K562 (cell line): ENCODE results near the gene ZNF324B. TPM values are rescaled to one million over a fixed set of nuclear protein-coding genes. Genes with fewer than 3 reads are reported as not detected.
"Not testable (repeated sequence)": the region's sequence is repeated elsewhere in the genome, so short reads cannot be mapped to it uniquely, and the experiment has no call there.

ENCODE experiments used
- ATAC-seq: fragments of 200-7000 bp; cut with Tn5 transposase; 3 replicates; pipeline ENCODE4 v1.9.1; 2020; ENCODE audit warnings: moderate library complexity
- BruUV-seq: library from RNA; stranded (reverse); fragments of 400-500 nt; replicated peaks from 2 replicates; lab custom pipeline; 2021; lab: Mats Ljungman, UMichigan
- CTCF ChIA-PET: fragments of 300-600 bp; formaldehyde crosslinking; extraction: SDS; loops from one replicate; lab custom pipeline; 2021; ENCODE audit warnings: low intra/inter-chr PET ratio; lab: Yijun Ruan, JAX
- POLR2A ChIA-PET: fragments of 300-600, 350-650 bp; sonication (Branson Sonifier 250); formaldehyde crosslinking; extraction: SDS; loops from one replicate; lab custom pipeline; 2021; ENCODE audit warnings: antibody characterized with exemption, inconsistent platforms; lab: Yijun Ruan, JAX
- DNase-seq, 4 experiments: peaks; one replicate each; pipeline versions ENCODE4 v3.0.0 to v3.0.0-alpha.2; 2011 to 2018; ENCODE audit warnings: low spot score in 3 of 4, mixed read lengths in 3 of 4; ENCODE audit errors: extremely low read depth in 1 of 4
- FAIRE-seq: peaks from 2 replicates; lab custom pipeline; 2011; peaks lifted over from hg19 to GRCh38; lab: Jason Lieb, UNC
- H2AFZ ChIP-seq: 2 replicates; pipeline ENCODE4 v1.6.0; 2011; ENCODE audit warnings: low read depth, low read length, control low read depth, inconsistent platforms
- H3K27ac ChIP-seq: fragments of 200-600 bp; 3 replicates; pipeline ENCODE4 v1.8.0; 2011; ENCODE audit warnings: low read depth, mild to moderate bottlenecking, control low read depth, inconsistent platforms, low read length, moderate library complexity, mixed read lengths; ENCODE audit errors: extremely low read depth
- H3K27me3 ChIP-seq, 2 experiments: fragments of 300-600 bp in 1 of 2; 2 replicates in 1 of 2; 3 replicates in 1 of 2; pipeline versions ENCODE4 v1.6.0 to v1.8.0; 2011; ENCODE audit warnings: inconsistent platforms in 2 of 2, low read length in 2 of 2, mild to moderate bottlenecking in 1 of 2, mixed read lengths in 1 of 2, moderate library complexity in 1 of 2; ENCODE audit not compliant: control insufficient read depth in 2 of 2, insufficient read depth in 2 of 2
- H3K36me3 ChIP-seq: fragments of 300-600 bp; 3 replicates; pipeline ENCODE4 v1.8.0; 2011; ENCODE audit warnings: mild to moderate bottlenecking, low read length, inconsistent platforms; ENCODE audit not compliant: control insufficient read depth, insufficient read depth
- H3K4me1 ChIP-seq, 2 experiments: fragments of 200-600 bp in 1 of 2; replicated peaks in 1 of 2; 2 replicates in 1 of 2; 3 replicates in 1 of 2; pipeline versions ENCODE4 v1.5.1 to v1.8.0; 2011; ENCODE audit warnings: inconsistent platforms in 2 of 2, low read length in 2 of 2, mild to moderate bottlenecking in 1 of 2, mixed read lengths in 1 of 2, moderate library complexity in 1 of 2; ENCODE audit not compliant: control insufficient read depth in 2 of 2, insufficient read depth in 2 of 2
- H3K4me2 ChIP-seq: 2 replicates; pipeline ENCODE4 v1.6.1; 2011; ENCODE audit warnings: low read length, control low read depth, inconsistent platforms, mixed read lengths; ENCODE audit not compliant: insufficient read depth
- H3K4me3 ChIP-seq: fragments of 200-600 bp; sonication (generic), shearing (Covaris generic); 2 replicates; pipeline ENCODE4 v1.5.1; 2016; ENCODE audit warnings: control low read depth, inconsistent platforms
- H3K79me2 ChIP-seq: fragments of 200-600 bp; 3 replicates; pipeline ENCODE4 v1.8.0; 2011; ENCODE audit warnings: low read length, inconsistent platforms; ENCODE audit not compliant: control insufficient read depth, insufficient read depth
- H3K9ac ChIP-seq, 2 experiments: 2 replicates each; pipeline versions ENCODE4 v1.6.0 to v1.6.1; 2011; ENCODE audit warnings: low read depth in 2 of 2, low read length in 2 of 2, control low read depth in 1 of 2, inconsistent platforms in 1 of 2, mild to moderate bottlenecking in 1 of 2, mixed read lengths in 1 of 2; ENCODE audit not compliant: insufficient read depth in 1 of 2
- H3K9me1 ChIP-seq: one replicate; pipeline ENCODE4 v1.6.0; 2011; ENCODE audit warnings: inconsistent platforms, mild to moderate bottlenecking, low read length, moderate library complexity; ENCODE audit not compliant: control insufficient read depth, insufficient read depth
- H3K9me3 ChIP-seq: replicated peaks from 2 replicates; pipeline ENCODE4 v1.5.1; 2011; ENCODE audit warnings: low read depth, low read length, inconsistent platforms; ENCODE audit not compliant: control insufficient read depth, insufficient read depth
- H4K20me1 ChIP-seq: replicated peaks from 2 replicates; pipeline ENCODE4 v1.6.1; 2011; ENCODE audit warnings: low read length, inconsistent platforms, mixed read lengths; ENCODE audit not compliant: control insufficient read depth, insufficient read depth
- ARID1B ChIP-seq: fragments of 450-650 bp; IDR thresholded peaks from 2 replicates; pipeline ENCODE4 v1.6.1; 2016; ENCODE audit warnings: antibody characterized with exemption, mild to moderate bottlenecking, inconsistent platforms
- ARNT ChIP-seq, 2 experiments: fragments of 450-650 bp; IDR thresholded peaks; 2 replicates each; pipeline ENCODE4 v1.6.1; 2016; ENCODE audit warnings: mild to moderate bottlenecking in 1 of 2
- CBFA2T3 ChIP-seq: fragments of 450-650 bp; IDR thresholded peaks from 2 replicates; pipeline ENCODE4 v1.6.1; 2017
- DNMT1 ChIP-seq: fragments of 450-650 bp; IDR thresholded peaks from 2 replicates; pipeline ENCODE4 v1.6.1; 2016; ENCODE audit warnings: antibody characterized with exemption, mild to moderate bottlenecking
- DPF2 ChIP-seq: fragments of 450-650 bp; IDR thresholded peaks from 2 replicates; pipeline ENCODE4 v1.6.1; 2016
- HDAC1 ChIP-seq, 2 experiments: fragments of 450-650 bp; IDR thresholded peaks; 2 replicates each; pipeline ENCODE4 v1.6.1; 2016 to 2017; ENCODE audit warnings: inconsistent platforms in 1 of 2, mild to moderate bottlenecking in 1 of 2, moderate library complexity in 1 of 2
- HDAC2 ChIP-seq: fragments of 450-650 bp; IDR thresholded peaks from 2 replicates; pipeline ENCODE4 v1.6.1; 2016; ENCODE audit warnings: mild to moderate bottlenecking
- KDM1A ChIP-seq, 2 experiments: fragments of 450-650 bp; IDR thresholded peaks; 2 replicates each; pipeline ENCODE4 v1.6.1; 2016; ENCODE audit warnings: mild to moderate bottlenecking in 2 of 2
- NBN ChIP-seq: fragments of 450-650 bp; IDR thresholded peaks from 2 replicates; pipeline ENCODE4 v1.6.1; 2016; ENCODE audit warnings: low read depth, mild to moderate bottlenecking
- NFE2 ChIP-seq: IDR thresholded peaks from 2 replicates; pipeline ENCODE4 v1.6.1; 2014; ENCODE audit warnings: antibody characterized with exemption, low read depth
- NFYB ChIP-seq: IDR thresholded peaks from 2 replicates; pipeline ENCODE4 v1.6.1; 2011; ENCODE audit warnings: mild to moderate bottlenecking, moderate library complexity; ENCODE audit not compliant: insufficient read length; ENCODE audit errors: extremely low read depth
- SMARCA4 ChIP-seq: fragments of 450-650 bp; IDR thresholded peaks from 2 replicates; pipeline ENCODE4 v1.6.1; 2016
- SMARCE1 ChIP-seq: fragments of 450-650 bp; IDR thresholded peaks from 2 replicates; pipeline ENCODE4 v1.7.1; 2016; ENCODE audit warnings: mild to moderate bottlenecking
- SUPT5H ChIP-seq: fragments of 450-650 bp; IDR thresholded peaks from 2 replicates; pipeline ENCODE4 v1.6.1; 2016
- ZNF316 ChIP-seq: fragments of 450-650 bp; IDR thresholded peaks from 2 replicates; pipeline ENCODE4 v1.6.1; 2016
- WGBS: fragments of 100-300 bp; shearing (Covaris generic); methylation state at CpG from one replicate; pipeline ENCODE4 v1.1.6; 2016; ENCODE audit warnings: low coverage, mixed read lengths; ENCODE audit not compliant: insufficient coverage; ENCODE audit errors: missing lambda C conversion rate; 5-methylcytosine and 5-hydroxymethylcytosine counted together
- in situ Hi-C: fragments of 300-500 bp; cut with MboI; formaldehyde crosslinking; loops from 4 replicates; pipeline ENCODE4 v1.15.0; 2018; ENCODE audit warnings: inconsistent platforms, mixed read lengths
- intact Hi-C: fragments of 100-400 bp; cut with micrococcal nuclease; formaldehyde crosslinking; loops from 2 replicates; pipeline ENCODE4 v1.14.2; 2022
- polyA plus RNA-seq, 8 experiments: library from polyadenylated mRNA; depleted of rRNA in 4 of 8; stranded (reverse) in 5 of 8; unstranded in 3 of 8; fragments of >200 nt; fragmentation: Nextera tagmentation in 2 of 8; fragmentation: Illumina TruSeq in 1 of 8; extraction: Ambion mirVana in 2 of 8; extraction: Trizol in 1 of 8; gene quantifications; 2 replicates each; pipeline versions ENCODE4 v1.2.1 to v1.2.3, GENCODE V29; 2011 to 2014; ENCODE audit warnings: inconsistent platforms in 1 of 8, missing spikeins in 1 of 8
- total RNA-seq, 7 experiments: library from RNA; depleted of rRNA in 6 of 7; stranded (reverse); fragments of >200 nt in 6 of 7; fragmentation: Illumina TruSeq in 2 of 7; extraction: Trizol in 2 of 7; gene quantifications; 2 replicates each; pipeline versions ENCODE4 v1.2.1 to v1.2.3, GENCODE V29; 2011 to 2021; ENCODE audit warnings: low replicate concordance in 1 of 7
- TF ChIP-seq, protein P1 (sequence below): fragments of 450-650 bp; IDR thresholded peaks from 2 replicates; pipeline ENCODE4 v1.6.1; 2016; ENCODE audit warnings: antibody characterized with exemption
- TF ChIP-seq, protein P2 (sequence below): sonication (generic); IDR thresholded peaks from 2 replicates; pipeline ENCODE4 v1.6.1; 2016

The ZNF324B gene
- total and polyA plus RNA-seq, 9 of the 15 experiments (the other 6 are each of a cell fraction or from before 2014, with no cell fraction given), result 0.20 to 13.5 (median 5.7) TPM

GRCh38 chr19:58403920-58404478 lies 47.4 kb upstream of the ZNF324B start:
- BruUV-seq, H4K20me1 ChIP-seq, CTCF ChIA-PET, ATAC-seq: not testable (repeated sequence)
- WGBS, result 6% methylated on average over 5 of the region's 5 CpGs
- TF ChIP-seq HDAC1 (IDR thresholded peaks at IDR 0.05), result 0 out of 4 replicates have a peak, but pooled peaks of 1 of the 2 experiments have one; percentile 22
- 0 out of 2 replicates have a peak, but pooled peaks have one; percentile 12 for TF ChIP-seq ZNF316
- peak; percentile 39; the same call in 1 of the 2 replicates for TF ChIP-seq SMARCA4
- TF ChIP-seq DPF2, result peak; percentile 79
- TF ChIP-seq CBFA2T3, result peak; percentile 60
- TF ChIP-seq ARNT (IDR thresholded peaks at IDR 0.05), result 0 out of 4 replicates have a peak, but pooled peaks of 1 of the 2 experiments have one; percentile 54
- 0 out of 2 replicates have a peak, but pooled peaks have one; percentile 36 for TF ChIP-seq NBN
- TF ChIP-seq DNMT1, result 0 out of 2 replicates have a peak, but pooled peaks have one; percentile 37
- peak; percentile 7 for TF ChIP-seq NFYB
- peak; percentile 17; the same call in 1 of the 2 replicates for TF ChIP-seq HDAC2
- TF ChIP-seq, protein P1, sequence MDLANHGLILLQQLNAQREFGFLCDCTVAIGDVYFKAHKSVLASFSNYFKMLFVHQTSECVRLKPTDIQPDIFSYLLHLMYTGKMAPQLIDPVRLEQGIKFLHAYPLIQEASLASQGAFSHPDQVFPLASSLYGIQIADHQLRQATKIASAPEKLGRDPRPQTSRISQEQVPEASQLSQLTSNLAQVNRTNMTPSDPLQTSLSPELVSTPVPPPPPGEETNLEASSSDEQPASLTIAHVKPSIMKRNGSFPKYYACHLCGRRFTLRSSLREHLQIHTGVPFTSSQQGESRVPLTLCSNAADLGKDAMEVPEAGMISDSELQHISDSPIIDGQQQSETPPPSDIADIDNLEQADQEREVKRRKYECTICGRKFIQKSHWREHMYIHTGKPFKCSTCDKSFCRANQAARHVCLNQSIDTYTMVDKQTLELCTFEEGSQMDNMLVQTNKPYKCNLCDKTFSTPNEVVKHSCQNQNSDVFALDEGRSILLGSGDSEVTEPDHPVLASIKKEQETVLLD, result 0 out of 2 replicates have a peak, but pooled peaks have one; percentile 17
- peak; percentile 57 for TF ChIP-seq ARID1B
- peak; percentile 48; the same call in 1 of the 2 replicates for TF ChIP-seq SMARCE1
- peak; percentile 62 for TF ChIP-seq NFE2
- TF ChIP-seq SUPT5H, result 0 out of 2 replicates have a peak, but pooled peaks have one; percentile 30
- TF ChIP-seq KDM1A (IDR thresholded peaks at IDR 0.05), result peak; percentile 66 to 72; a peak in 2 of 4 replicates
- TF ChIP-seq, protein P2, sequence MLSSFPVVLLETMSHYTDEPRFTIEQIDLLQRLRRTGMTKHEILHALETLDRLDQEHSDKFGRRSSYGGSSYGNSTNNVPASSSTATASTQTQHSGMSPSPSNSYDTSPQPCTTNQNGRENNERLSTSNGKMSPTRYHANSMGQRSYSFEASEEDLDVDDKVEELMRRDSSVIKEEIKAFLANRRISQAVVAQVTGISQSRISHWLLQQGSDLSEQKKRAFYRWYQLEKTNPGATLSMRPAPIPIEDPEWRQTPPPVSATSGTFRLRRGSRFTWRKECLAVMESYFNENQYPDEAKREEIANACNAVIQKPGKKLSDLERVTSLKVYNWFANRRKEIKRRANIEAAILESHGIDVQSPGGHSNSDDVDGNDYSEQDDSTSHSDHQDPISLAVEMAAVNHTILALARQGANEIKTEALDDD, result 0 out of 2 replicates have a peak, but pooled peaks have one; percentile 20
- TF ChIP-seq, all 486 proteins: peak for 17; not testable (repeated sequence) for 469
- Histone ChIP-seq H3K9ac (0 out of 4 replicates have a peak overlapping the region, but pooled peaks of 1 of the 2 experiments have one; percentile 4), H3K4me1 (peaks cover 31 to 56% of the 10 kb centered on the region in 2 experiments), H3K27ac (peak overlapping the region; percentile 10; the same call in 2 of the 3 replicates), H3K79me2 (peaks cover 51% of the 10 kb centered on the region)
- H3K9me3 ChIP-seq, H3K4me3 ChIP-seq, in situ Hi-C loops, H3K27me3 ChIP-seq, H3K4me2 ChIP-seq, H3K9me1 ChIP-seq, H3K36me3 ChIP-seq, H2AFZ ChIP-seq: not testable (repeated sequence)
- intact Hi-C loops, result loop anchor here (10.0 kb wide), 1 partner anchor 179 kb away; the partner anchor contains the start of gene ZNF544
- POLR2A ChIA-PET, result interaction anchor here (0.6 kb wide), 1 partner anchor 73 kb away, joined by 3 read pairs; no protein-coding TSS in a partner anchor
- DNase-seq (peak in 3 of 4 experiments; percentile 28 to 72 (median 62)), FAIRE-seq (peak; percentile 69)
